Caki2 (cell line): ENCODE measurements around the gene ASAH2B. TPM values are rescaled to one million over a fixed set of nuclear protein-coding genes. Genes with fewer than 3 reads are reported as not detected.

Experiments used
- DNase-seq: peaks from one replicate; pipeline ENCODE4 v3.0.0-alpha.2; 2015; ENCODE audit warnings: low read depth
- in situ Hi-C: cut with HindIII; loops from 2 replicates; pipeline ENCODE4 v1.10.0; 2016; ENCODE audit warnings: low sequenced_read_pairs, low pct_unique_long_range_greater_than_20kb, mixed read lengths
- total RNA-seq: library from RNA; depleted of rRNA; stranded (reverse); fragments of >200 nt; shearing (Covaris generic); gene quantifications from 2 replicates; pipeline ENCODE4 v1.2.3, GENCODE V29; 2014; ENCODE audit warnings: low replicate concordance; rRNA removed

The ASAH2B gene
- total RNA-seq, 1 experiment from 2014 or later: 2.2 TPM

GRCh38 chr10:50788951-50789945, 49.5 kb downstream of the ASAH2B start:
- in situ Hi-C loops: no loop called here
- peak; percentile 6 for DNase-seq

- in situ Hi-C loops: no loop called here
- DNase-seq: no peak
Measured at GRCh38 chr10:50794490-50794889, 54.8 kb downstream of the ASAH2B start.

- no peak for DNase-seq
- in situ Hi-C loops: no loop called here
Measured at GRCh38 chr10:50796693-50797092, 57.0 kb downstream of the ASAH2B start.

- in situ Hi-C loops: no loop called here
- no peak for DNase-seq
Measured at GRCh38 chr10:50798297-50798696, 58.6 kb downstream of the ASAH2B start.

GRCh38 chr10:50799595-50799994, 59.9 kb downstream of the ASAH2B start:
- DNase-seq: no peak
- in situ Hi-C loops: no loop called here

- in situ Hi-C loops: no loop called here
- DNase-seq: no peak
Measured at GRCh38 chr10:50805981-50806622, 66.4 kb downstream of the ASAH2B start.

GRCh38 chr10:50807851-50808776, 68.4 kb downstream of the ASAH2B start:
- in situ Hi-C loops: no loop called here

More at GRCh38 chr10:50807851-50808776, 68.4 kb downstream of the ASAH2B start:
- DNase-seq: no peak

Other genes starting within 250 kb of the ASAH2B start
- 52.0 and 54.6 TPM in 2 replicates for gene SGMS1, start 116.0 kb upstream of the ASAH2B start, total RNA-seq
- gene A1CF, start 145.7 kb downstream of the ASAH2B start, total RNA-seq: not detected in 2 replicates